ENCODE data around the gene KLC3.

Gene KLC3

GRCh38 chr19:45370410-45371204 is 30.1 kb downstream of the KLC3 start, which contains the start of gene ERCC2:
TSS of gene ERCC2 (minus strand) at chr19:45370573. CDS start at chr19:45370540, 33 bp downstream.
- no peak for TF ChIP-seq CTCF (IDR thresholded peaks at IDR 0.05; ENCODE audit: low read length)
- no peak for TF ChIP-seq EZH2 (IDR thresholded peaks at IDR 0.05; ENCODE audit: borderline replicate concordance, low read length)
- Histone ChIP-seq H3K27ac (ENCODE audit: low read depth, low read length, poor library complexity, severe bottlenecking) (peak within 1 kb of the TSS; percentile 43), H3K9me3 (ENCODE audit: low read length) (no peaks in the 10 kb centered on the region), H3K9ac (ENCODE audit: low read length) (peak within 1 kb of the TSS; percentile 88), H3K4me3 (ENCODE audit: low read depth, low read length, poor library complexity, severe bottlenecking) (peak within 1 kb of the TSS; percentile 99), H3K4me1 (ENCODE audit: insufficient read depth, low read length, severe bottlenecking) (peaks cover 20% of the 10 kb centered on the region), H3F3A (ENCODE audit: insufficient read depth, low read length) (no peaks in the 10 kb centered on the region), H3K36me3 (ENCODE audit: insufficient read depth, low read length) (peaks cover 4% of the 10 kb centered on the region; the same call in 1 of the 2 replicates), H2AFZ (ENCODE audit: low read length) (no peak within 1 kb of the TSS), H3K4me2 (ENCODE audit: low read length) (peak within 1 kb of the TSS; percentile 98), H4K20me1 (ENCODE audit: insufficient read depth, low read length) (no peaks in the 10 kb centered on the region), H3K27me3 (ENCODE audit: insufficient read depth, low read length) (no peaks in the 10 kb centered on the region), H3K9me2 (ENCODE audit: low read depth, low read length) (no peaks in the 10 kb centered on the region), H3K79me2 (ENCODE audit: insufficient read depth, low read length) (no peaks in the 10 kb centered on the region)

GRCh38 chr19:45376045-45376724 is 35.6 kb downstream of the KLC3 start:
- no peaks in the 10 kb centered on the region for H3K27me3 ChIP-seq (ENCODE audit: insufficient read depth, low read length)
- H3K4me2 ChIP-seq (ENCODE audit: low read length) = no peak overlapping the region
- H3K79me2 ChIP-seq (ENCODE audit: insufficient read depth, low read length) = no peaks in the 10 kb centered on the region
- no peak overlapping the region for H3K9ac ChIP-seq (ENCODE audit: low read length)
- no peaks in the 10 kb centered on the region for H3K36me3 ChIP-seq (ENCODE audit: insufficient read depth, low read length)
- no peaks in the 10 kb centered on the region for H3K9me2 ChIP-seq (ENCODE audit: low read depth, low read length)
- H3F3A ChIP-seq (ENCODE audit: insufficient read depth, low read length) = no peaks in the 10 kb centered on the region
- peaks cover 3% of the 10 kb centered on the region for H3K4me1 ChIP-seq (ENCODE audit: insufficient read depth, low read length, severe bottlenecking)
- no peak overlapping the region for H2AFZ ChIP-seq (ENCODE audit: low read length)
- H3K27ac ChIP-seq (ENCODE audit: low read depth, low read length, poor library complexity, severe bottlenecking) = no peak overlapping the region
- H3K9me3 ChIP-seq (ENCODE audit: low read length) = no peaks in the 10 kb centered on the region
- TF ChIP-seq EZH2 (IDR thresholded peaks at IDR 0.05; ENCODE audit: borderline replicate concordance, low read length) = no peak
- H4K20me1 ChIP-seq (ENCODE audit: insufficient read depth, low read length) = no peaks in the 10 kb centered on the region
- H3K4me3 ChIP-seq (ENCODE audit: low read depth, low read length, poor library complexity, severe bottlenecking) = no peak overlapping the region

GRCh38 chr19:45380107-45380506 is 39.6 kb downstream of the KLC3 start:
- no peaks in the 10 kb centered on the region for H3K27me3 ChIP-seq (ENCODE audit: insufficient read depth, low read length)
- no peaks in the 10 kb centered on the region for H3K9me2 ChIP-seq (ENCODE audit: low read depth, low read length)
- H3K4me2 ChIP-seq (ENCODE audit: low read length) = no peak overlapping the region
- no peaks in the 10 kb centered on the region for H3K79me2 ChIP-seq (ENCODE audit: insufficient read depth, low read length)
- H3K4me1 ChIP-seq (ENCODE audit: insufficient read depth, low read length, severe bottlenecking) = no peaks in the 10 kb centered on the region
- no peaks in the 10 kb centered on the region for H3K36me3 ChIP-seq (ENCODE audit: insufficient read depth, low read length)
- no peak overlapping the region for H3K9ac ChIP-seq (ENCODE audit: low read length)
- H4K20me1 ChIP-seq (ENCODE audit: insufficient read depth, low read length) = no peaks in the 10 kb centered on the region
- no peaks in the 10 kb centered on the region for H3F3A ChIP-seq (ENCODE audit: insufficient read depth, low read length)
- no peak overlapping the region for H2AFZ ChIP-seq (ENCODE audit: low read length)
- no peak overlapping the region for H3K4me3 ChIP-seq (ENCODE audit: low read depth, low read length, poor library complexity, severe bottlenecking)
- no peak overlapping the region for H3K27ac ChIP-seq (ENCODE audit: low read depth, low read length, poor library complexity, severe bottlenecking)
- H3K9me3 ChIP-seq (ENCODE audit: low read length) = no peaks in the 10 kb centered on the region
- TF ChIP-seq EZH2 (IDR thresholded peaks at IDR 0.05; ENCODE audit: borderline replicate concordance, low read length) (no peak), CTCF (IDR thresholded peaks at IDR 0.05; ENCODE audit: low read length) (no peak)

Data from OCI-LY1 (cell line).